ENCODE data around the gene BIRC5.

Gene BIRC5

GRCh38 chr17:78256707-78257591, 42.9 kb downstream of the BIRC5 start:
- no peak for DNase-seq (ENCODE audit: low read depth in 2 of 2)

DNA sequence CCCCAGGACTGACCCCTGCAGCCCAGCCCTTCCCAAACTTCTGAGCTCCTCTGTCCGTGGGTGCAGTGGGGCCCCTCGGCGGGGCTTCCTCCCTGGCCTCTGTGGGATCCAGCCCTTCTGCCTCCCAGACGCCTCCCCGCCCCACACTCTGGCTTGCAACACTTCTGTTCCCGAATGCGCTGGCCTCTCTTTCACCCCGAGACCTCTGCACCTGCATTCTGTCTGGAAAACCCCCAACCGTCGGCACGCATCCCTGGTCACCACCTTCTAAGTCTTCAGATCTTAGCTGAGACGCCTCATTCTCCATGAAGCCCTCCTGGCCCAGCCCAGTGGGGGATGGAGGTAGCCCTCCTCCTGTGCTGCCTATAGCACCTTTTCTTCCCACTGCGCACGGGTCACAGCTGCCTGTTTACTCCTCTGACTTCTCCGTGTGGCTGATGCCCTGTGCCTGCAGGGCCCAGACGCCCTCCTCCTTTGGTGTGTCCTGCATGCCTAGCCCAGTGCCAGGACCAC, 43.8 kb downstream of the BIRC5 start:
- DNase-seq (ENCODE audit: low read depth in 2 of 2): no peak

DNA sequence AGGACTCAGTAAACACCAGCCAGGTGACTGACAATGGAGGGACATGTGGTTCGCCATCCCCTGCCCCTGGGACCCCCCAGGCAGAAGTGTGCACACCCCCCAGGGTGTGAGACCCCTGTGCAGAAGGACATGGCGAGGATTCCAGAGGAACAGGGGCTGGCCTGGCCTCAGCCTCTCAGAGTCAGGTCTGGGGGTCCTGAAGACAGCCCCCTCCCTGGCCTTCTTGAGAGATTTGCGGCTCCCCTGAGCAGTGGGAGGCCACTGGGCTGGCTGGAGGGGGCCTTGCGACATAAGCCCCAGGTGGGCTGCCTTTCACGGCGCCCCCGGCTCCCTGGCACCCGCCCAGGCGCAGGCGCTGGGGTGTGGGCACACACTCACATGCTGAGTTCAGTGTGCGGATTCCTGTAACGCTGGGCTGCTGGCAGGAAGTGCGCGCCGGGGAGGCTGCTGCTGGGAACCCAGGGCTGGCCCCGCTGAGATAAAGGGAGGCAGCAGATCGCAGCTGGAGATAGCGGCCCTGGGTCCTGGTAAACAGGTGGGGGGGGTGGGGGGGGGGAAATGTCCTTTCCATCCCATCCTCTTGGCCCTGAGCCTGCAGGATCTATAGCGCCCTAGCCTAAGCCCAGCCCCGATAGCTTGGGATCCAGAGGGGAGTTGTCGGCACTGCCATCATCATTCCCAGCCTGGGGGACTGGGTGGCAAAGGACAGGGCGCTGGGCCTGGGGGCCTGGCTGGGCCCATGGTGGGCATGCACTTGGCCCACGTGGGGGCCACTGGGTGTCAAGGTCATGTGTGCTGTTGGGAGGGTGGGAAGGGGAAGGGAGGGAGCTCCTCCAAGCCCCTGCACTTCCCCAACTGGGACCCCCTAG, 44.5 kb downstream of the BIRC5 start:
- peak; percentile 25 to 51 for DNase-seq (ENCODE audit: low read depth in 2 of 2)

- DNase-seq (ENCODE audit: low read depth in 2 of 2): no peak
Measured at GRCh38 chr17:78259192-78259554, 45.1 kb downstream of the BIRC5 start.

- DNase-seq (ENCODE audit: low read depth in 2 of 2): no peak
Measured at GRCh38 chr17:78263063-78263735, 49.1 kb downstream of the BIRC5 start.

- no peak for DNase-seq (ENCODE audit: low read depth in 2 of 2)
Measured at GRCh38 chr17:78263736-78264340, 49.8 kb downstream of the BIRC5 start.

- DNase-seq (ENCODE audit: low read depth in 2 of 2): no peak
Measured at GRCh38 chr17:78264590-78264989, 50.5 kb downstream of the BIRC5 start.

- no peak for DNase-seq (ENCODE audit: low read depth in 2 of 2)
Measured at GRCh38 chr17:78265121-78265520, 51.1 kb downstream of the BIRC5 start.

DNA sequence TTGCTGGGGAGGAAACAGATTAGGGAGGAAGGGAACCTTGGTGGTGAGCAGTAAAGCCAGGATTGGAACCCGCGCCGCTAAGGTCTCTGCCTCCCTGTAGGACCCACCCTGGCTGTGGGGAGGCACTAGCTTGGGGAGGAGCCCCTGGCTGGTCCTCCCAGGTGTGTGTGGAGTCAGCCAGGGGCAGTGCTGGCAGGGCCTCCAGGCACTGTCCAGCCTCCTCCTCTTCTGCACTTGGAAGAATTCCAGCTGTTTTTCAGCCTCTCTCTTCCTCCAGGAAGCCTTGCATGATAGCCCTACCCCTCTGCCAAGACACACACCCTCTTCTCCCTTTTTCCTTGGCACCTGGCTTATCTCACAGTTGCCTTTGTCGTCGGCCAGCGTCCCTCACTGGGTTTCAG, 52.2 kb downstream of the BIRC5 start:
- DNase-seq (ENCODE audit: low read depth in 2 of 2): no peak

- no peak for DNase-seq (ENCODE audit: low read depth in 2 of 2)
Measured at GRCh38 chr17:78266771-78267170, 52.7 kb downstream of the BIRC5 start.

GRCh38 chr17:78267253-78268073, 53.4 kb downstream of the BIRC5 start:
- no peak for DNase-seq (ENCODE audit: low read depth in 2 of 2)

DNA sequence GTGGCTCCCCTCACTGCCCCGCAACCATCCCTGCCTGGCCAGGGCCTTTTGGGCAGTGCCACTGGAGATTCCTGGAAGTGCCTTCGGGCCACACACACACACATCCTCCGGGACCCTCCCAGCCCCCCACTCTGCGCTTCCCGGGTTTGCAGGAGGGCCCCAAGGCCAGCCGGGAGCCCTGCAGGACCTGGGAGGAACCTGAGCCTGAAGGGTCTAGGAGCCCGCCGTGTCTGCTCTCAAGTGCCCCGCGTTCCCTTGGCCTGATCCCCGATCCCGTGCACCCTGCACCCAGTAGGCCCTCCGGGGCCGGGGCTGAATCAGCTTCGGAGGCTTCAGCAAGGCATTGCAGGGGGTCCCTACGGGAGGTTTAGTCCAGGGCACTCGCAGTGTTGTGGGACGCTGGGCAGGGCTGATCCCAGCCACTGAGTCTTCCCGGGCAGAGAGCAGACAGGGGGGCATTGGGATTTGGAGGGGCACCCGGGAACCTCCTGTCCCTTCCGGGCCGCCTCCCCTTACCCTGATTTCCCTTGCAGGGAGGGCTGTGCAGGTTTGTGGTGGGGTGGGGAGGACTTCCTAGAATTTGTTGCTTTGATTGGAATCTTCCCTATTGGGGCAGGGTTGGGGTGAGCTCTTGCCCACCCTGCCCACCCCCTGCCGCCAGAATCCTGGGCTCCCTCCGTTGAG, 54.3 kb downstream of the BIRC5 start:
- no peak for DNase-seq (ENCODE audit: low read depth in 2 of 2)

DNA sequence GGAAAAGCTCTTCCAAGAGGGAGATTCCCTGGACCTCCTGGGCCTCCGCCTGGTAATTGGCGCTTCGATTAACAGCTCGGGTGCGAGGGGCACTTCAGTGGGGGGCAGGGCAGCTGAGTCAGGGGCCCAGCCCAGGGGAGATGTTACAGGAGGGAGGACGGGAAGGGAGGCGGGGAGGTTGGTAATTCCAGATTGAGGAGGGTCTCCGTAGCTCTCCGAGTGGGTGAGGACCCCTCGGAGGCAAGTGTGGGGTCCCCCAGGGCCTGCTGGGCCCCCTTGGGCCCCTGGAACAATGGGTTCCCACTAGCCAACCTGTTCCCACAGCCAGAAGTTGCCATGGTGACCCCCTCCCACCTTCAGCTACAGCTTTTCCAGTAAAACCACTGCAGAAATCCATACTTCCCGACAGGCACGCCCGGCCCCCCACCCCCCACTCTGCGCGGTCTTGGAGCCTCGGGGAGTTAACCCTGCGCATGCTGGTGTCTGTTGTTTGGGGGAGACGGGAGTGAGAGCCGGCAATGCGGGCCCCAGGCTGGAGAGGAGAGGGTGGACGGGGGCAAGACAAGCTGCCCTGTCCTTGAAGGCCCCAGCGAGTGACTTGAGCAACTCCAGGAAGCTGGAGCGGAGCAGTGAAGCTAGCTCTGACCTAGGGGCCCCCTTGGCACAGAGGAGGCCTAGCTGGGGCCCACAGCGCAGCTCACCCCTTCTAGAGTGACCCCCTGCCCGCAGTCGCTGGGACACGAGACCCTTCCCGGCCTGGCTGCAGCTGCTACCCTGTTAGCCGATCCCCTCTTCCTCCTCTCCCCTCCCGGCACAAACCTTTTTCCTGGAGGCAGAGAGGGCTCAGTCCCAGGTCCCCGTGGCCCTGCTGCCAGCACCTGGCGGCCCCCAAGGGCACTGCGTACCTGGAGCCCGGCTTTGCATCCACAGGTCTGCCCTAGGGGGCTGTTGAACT, 55.2 kb downstream of the BIRC5 start:
- no peak for DNase-seq (ENCODE audit: low read depth in 2 of 2)

GRCh38 chr17:78269955-78270381, 55.9 kb downstream of the BIRC5 start:
- no peak for DNase-seq (ENCODE audit: low read depth in 2 of 2)

GRCh38 chr17:78271419-78272170, 57.5 kb downstream of the BIRC5 start:
- DNase-seq (ENCODE audit: low read depth in 2 of 2): no peak

DNA sequence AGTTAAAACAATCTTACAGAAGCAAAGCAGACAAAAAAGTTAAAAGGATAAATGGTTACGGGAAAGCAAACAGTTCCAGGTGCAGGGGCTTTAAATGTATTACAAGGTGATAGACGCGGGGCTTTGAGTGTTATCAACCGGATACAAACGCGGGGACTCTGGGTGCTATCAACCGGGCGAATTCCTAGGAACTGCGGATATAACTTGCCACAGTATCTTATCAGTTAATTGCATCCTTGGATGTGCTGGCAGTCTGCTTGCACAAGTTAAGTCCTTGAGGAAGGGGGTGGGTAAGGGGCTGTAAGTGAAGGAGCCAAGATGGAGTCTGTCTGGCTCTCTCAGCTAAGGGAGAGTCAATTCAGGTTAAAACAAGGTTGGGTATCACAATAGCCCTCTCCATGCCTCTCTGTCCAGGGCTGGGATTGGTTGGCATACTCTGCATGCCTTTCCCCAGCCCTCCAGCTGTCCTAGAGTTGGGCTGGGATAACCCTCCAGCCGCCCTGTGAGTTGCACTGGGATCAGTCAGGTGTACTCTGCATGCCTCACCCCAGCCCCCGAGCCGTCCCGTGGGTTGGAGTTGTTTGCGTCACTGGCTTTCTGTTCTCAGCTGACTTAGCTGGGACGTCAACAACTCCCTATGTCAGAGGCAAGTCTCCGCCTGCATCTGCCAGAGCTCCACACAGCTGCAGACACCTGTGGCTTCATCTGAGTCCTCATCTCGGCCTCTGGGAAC, 58.3 kb downstream of the BIRC5 start:
- no peak for DNase-seq (ENCODE audit: low read depth in 2 of 2)

- no peak for DNase-seq (ENCODE audit: low read depth in 2 of 2)
Measured at GRCh38 chr17:78272914-78273258, 58.8 kb downstream of the BIRC5 start.

DNA sequence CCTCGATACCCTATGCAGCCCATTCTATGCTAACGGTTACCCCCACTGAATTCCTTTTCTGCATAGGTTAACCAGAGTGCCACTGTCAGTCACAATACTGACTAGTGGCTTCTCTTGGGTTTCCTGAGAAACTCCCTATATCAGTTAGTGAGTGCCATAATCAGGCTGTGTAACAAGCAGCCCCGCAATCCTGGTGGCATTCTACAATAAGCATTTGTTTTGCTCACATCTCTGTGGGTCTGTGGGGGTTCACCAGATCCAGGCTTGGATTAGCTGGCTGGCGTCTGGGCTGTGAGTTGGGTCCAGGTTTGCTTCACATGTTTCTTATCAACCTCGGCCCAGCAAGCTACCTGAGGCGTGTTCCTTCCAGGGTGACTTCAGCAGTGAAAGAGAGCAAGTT, 59.8 kb downstream of the BIRC5 start:
- DNase-seq (ENCODE audit: low read depth in 2 of 2): no peak

All from stimulated activated CD8-positive, alpha-beta memory T cell treated with anti-CD3 and anti-CD28 coated beads, Interleukin-2, amount 100 ng/mL, for 48 hours (primary cell).